Gastrocnemius medialis (tissue), 4 donors: ENCODE data around the gene DDX47. TPM values are rescaled to one million over a fixed set of nuclear protein-coding genes. Genes with fewer than 3 reads are reported as not detected.
"Not testable (repeated sequence)": the region's sequence is repeated elsewhere in the genome, so short reads cannot be mapped to it uniquely, and the experiment has no call there.

Experiments used
- ATAC-seq, 2 donors: fragments of 150-250 bp; one replicate each; pipeline ENCODE4 v1.9.1; 2016
- DNase-seq, 2 donors: peaks; one replicate each; pipeline ENCODE4 v3.0.0-alpha.2; 2019
- H3K27ac ChIP-seq, 4 donors: fragments of 200-600 bp; sonication (generic); 1 replicate in 1 of 4; 2 replicates in 3 of 4; pipeline ENCODE4 v1.5.1; 2016 to 2018; ENCODE audit warnings: mild to moderate bottlenecking in 2 of 4, moderate library complexity in 1 of 4
- H3K27me3 ChIP-seq, 3 donors: fragments of 200-600 bp; sonication (generic) in 2 of 3; 1 replicate in 1 of 3; 2 replicates in 2 of 3; pipeline versions ENCODE4 v1.5.1 to v1.6.0; 2016 to 2019; ENCODE audit warnings: mild to moderate bottlenecking in 1 of 3, moderate library complexity in 1 of 3
- H3K36me3 ChIP-seq, 2 donors: fragments of 200-600 bp; sonication (generic) in 1 of 2; one replicate each; pipeline ENCODE4 v1.5.1; 2017 to 2018
- H3K4me1 ChIP-seq, 2 donors: fragments of 200-600 bp; sonication (generic) in 1 of 2; one replicate each; pipeline ENCODE4 v1.5.1; 2016 to 2017; ENCODE audit warnings: mild to moderate bottlenecking in 2 of 2
- H3K4me3 ChIP-seq, 4 donors: fragments of 200-600 bp; sonication (generic) in 3 of 4; 1 replicate in 1 of 4; 2 replicates in 3 of 4; pipeline ENCODE4 v1.5.1; 2016 to 2019; ENCODE audit warnings: mild to moderate bottlenecking in 2 of 4
- H3K9me3 ChIP-seq, 3 donors: fragments of 200-600 bp; sonication (generic) in 2 of 3; 1 replicate in 1 of 3; 2 replicates in 2 of 3; pipeline ENCODE4 v1.5.1; 2016 to 2019
- CTCF ChIP-seq, 5 experiments: fragments of 450-650 bp in 3 of 5; fragments of 200-600 bp in 2 of 5; sonication (generic) in 2 of 5; IDR thresholded peaks in 4 of 5; conservative IDR thresholded peaks in 1 of 5; 1 replicate in 4 of 5; 2 replicates in 1 of 5; pipeline ENCODE4 v1.5.1; 2016 to 2019; ENCODE audit warnings: antibody characterized with exemption in 5 of 5, mild to moderate bottlenecking in 3 of 5, moderate library complexity in 3 of 5
- POLR2A ChIP-seq, 2 donors: fragments of 450-650 bp; IDR thresholded peaks; one replicate each; pipeline ENCODE4 v1.6.1; 2017; ENCODE audit warnings: antibody characterized with exemption in 2 of 2, mild to moderate bottlenecking in 2 of 2, moderate library complexity in 2 of 2
- in situ Hi-C, 4 donors: fragments of 200-750 bp; cut with MboI; loops; one replicate each; pipeline versions ENCODE4 v1.15.0 to v1.8.0; 2017; ENCODE audit warnings: low sequenced_read_pairs in 4 of 4
- intact Hi-C: fragments of 100-400 bp; cut with DNase I; formaldehyde crosslinking; loops from one replicate; pipeline ENCODE4 v1.15.1; 2023; ENCODE audit warnings: low total_unique reads
- total RNA-seq, 4 donors: library from RNA; depleted of rRNA; stranded (reverse); fragments of >200 nt; gene quantifications; one replicate each; pipeline versions ENCODE4 v1.1.0 to v1.2.3, GENCODE V29; 2016

The DDX47 gene
- total RNA-seq, 4 donors from 2014 or later: 37.1 to 75.4 (median 58.3) TPM

- Histone ChIP-seq H3K4me3 (no peak overlapping the region), H3K9me3 (no peaks in the 10 kb centered on the region), H3K4me1 (no peaks in the 10 kb centered on the region), H3K27ac (no peak overlapping the region), H3K36me3 (peaks cover 0 to 2% of the 10 kb centered on the region in 2 donors), H3K27me3 (no peaks in the 10 kb centered on the region)
- intact Hi-C loops (no loop called here), in situ Hi-C loops (no loop called here)
- TF ChIP-seq CTCF (IDR thresholded peaks at IDR 0.05 in 4 of 5, conservative IDR thresholded peaks at IDR 0.05 in 1 of 5): no peak
- TF ChIP-seq POLR2A (IDR thresholded peaks at IDR 0.05): no peak
- DNase-seq: no peak
- no peak for ATAC-seq
Measured at GRCh38 chr12:12839003-12839395, 25.9 kb downstream of the DDX47 start.

- DNase-seq, H3K4me3 ChIP-seq, H3K4me1 ChIP-seq, H3K27me3 ChIP-seq, intact Hi-C loops, H3K27ac ChIP-seq, H3K9me3 ChIP-seq, in situ Hi-C loops, H3K36me3 ChIP-seq, ATAC-seq: not testable (repeated sequence)
Measured at GRCh38 chr12:12839439-12839838, 26.3 kb downstream of the DDX47 start.

- no peak for TF ChIP-seq CTCF (IDR thresholded peaks at IDR 0.05 in 4 of 5, conservative IDR thresholded peaks at IDR 0.05 in 1 of 5)
- Histone ChIP-seq H3K27ac (no peak overlapping the region), H3K36me3 (no peaks in the 10 kb centered on the region), H3K4me3 (no peak overlapping the region), H3K4me1 (no peaks in the 10 kb centered on the region), H3K27me3 (no peaks in the 10 kb centered on the region), H3K9me3 (no peaks in the 10 kb centered on the region)
- ATAC-seq: no peak
- in situ Hi-C loops (no loop called here), intact Hi-C loops (no loop called here)
- no peak for DNase-seq
Measured at GRCh38 chr12:12839873-12840579, 26.9 kb downstream of the DDX47 start.

GRCh38 chr12:12840580-12840899 lies 27.4 kb downstream of the DDX47 start:
- no peak overlapping the region for H3K27ac ChIP-seq
- H3K27me3 ChIP-seq: no peaks in the 10 kb centered on the region
- no peak overlapping the region for H3K4me3 ChIP-seq
- no peak for DNase-seq
- in situ Hi-C loops: no loop called here
- TF ChIP-seq POLR2A (IDR thresholded peaks at IDR 0.05): no peak
- ATAC-seq: no peak
- no peaks in the 10 kb centered on the region for H3K36me3 ChIP-seq
- no peaks in the 10 kb centered on the region for H3K9me3 ChIP-seq
- no peaks in the 10 kb centered on the region for H3K4me1 ChIP-seq
- intact Hi-C loops: no loop called here

- H3K4me1 ChIP-seq, in situ Hi-C loops, H3K4me3 ChIP-seq, H3K9me3 ChIP-seq, H3K36me3 ChIP-seq, ATAC-seq, DNase-seq, H3K27ac ChIP-seq, H3K27me3 ChIP-seq, intact Hi-C loops: not testable (repeated sequence)
Measured at GRCh38 chr12:12841428-12841827, 28.3 kb downstream of the DDX47 start.

- Histone ChIP-seq H3K4me1 (no peaks in the 10 kb centered on the region), H3K27me3 (no peaks in the 10 kb centered on the region), H3K27ac (no peak overlapping the region), H3K36me3 (no peaks in the 10 kb centered on the region), H3K4me3 (no peak overlapping the region), H3K9me3 (no peaks in the 10 kb centered on the region)
- intact Hi-C loops (no loop called here), in situ Hi-C loops (no loop called here)
- DNase-seq (no peak), ATAC-seq (no peak)
- TF ChIP-seq CTCF (IDR thresholded peaks at IDR 0.05 in 4 of 5, conservative IDR thresholded peaks at IDR 0.05 in 1 of 5) (no peak), POLR2A (IDR thresholded peaks at IDR 0.05) (no peak)
Measured at GRCh38 chr12:12845794-12846243, 32.7 kb downstream of the DDX47 start.

GRCh38 chr12:12846780-12847179 lies 33.6 kb downstream of the DDX47 start:
- H3K4me3 ChIP-seq, H3K27ac ChIP-seq, ATAC-seq, H3K4me1 ChIP-seq, H3K9me3 ChIP-seq, in situ Hi-C loops, H3K27me3 ChIP-seq, intact Hi-C loops, DNase-seq, H3K36me3 ChIP-seq: not testable (repeated sequence)
